NCI-H2081 (cell line): ENCODE data around the gene MPPED1.
A peak's percentile ranks its signal among the peaks of the same experiment; 100 is the strongest.

Source experiments
- DNase-seq, 2 experiments: peaks; one replicate each; lab custom pipeline; 2025; lab: John Stamatoyannopoulos, UW

MPPED1 gene

DNA sequence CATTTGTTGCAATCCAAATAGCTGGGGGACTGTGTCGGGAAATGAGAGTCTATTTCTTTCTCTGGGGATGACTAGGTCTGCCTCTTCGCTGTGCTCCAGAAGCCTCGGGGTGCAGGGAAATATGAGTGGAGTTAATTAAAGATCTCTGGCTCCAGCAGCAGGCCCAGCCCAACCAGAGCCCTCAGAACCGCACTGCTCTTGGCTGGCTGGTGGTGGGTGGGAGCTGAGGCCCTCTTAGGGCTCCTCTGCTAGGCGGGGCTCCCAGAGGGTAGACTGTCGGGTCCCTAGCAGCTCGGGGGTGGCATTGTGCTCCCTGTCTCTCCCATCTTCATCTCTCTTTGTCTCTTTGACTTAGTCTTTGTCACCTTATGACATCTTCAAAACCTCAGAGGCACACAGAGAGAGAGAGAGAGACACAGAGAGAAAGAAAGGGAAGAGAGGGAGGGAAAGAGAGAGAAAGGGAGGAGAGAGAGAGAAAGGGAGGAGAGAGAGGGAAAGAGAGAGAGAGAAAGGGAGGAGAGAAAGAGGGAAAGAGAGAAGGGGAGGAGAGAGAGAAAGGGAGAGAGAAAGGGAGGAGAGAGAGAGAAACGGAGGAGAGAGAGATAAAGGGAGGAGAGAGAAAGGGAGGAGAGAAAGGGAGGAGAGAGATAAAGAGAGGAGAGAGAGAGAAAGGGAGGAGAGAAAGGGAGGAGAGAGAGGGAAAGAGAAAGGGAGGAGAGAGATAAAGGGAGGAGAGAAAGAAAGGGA, 20.2 kb downstream of the MPPED1 start:
- DNase-seq = no peak

DNA sequence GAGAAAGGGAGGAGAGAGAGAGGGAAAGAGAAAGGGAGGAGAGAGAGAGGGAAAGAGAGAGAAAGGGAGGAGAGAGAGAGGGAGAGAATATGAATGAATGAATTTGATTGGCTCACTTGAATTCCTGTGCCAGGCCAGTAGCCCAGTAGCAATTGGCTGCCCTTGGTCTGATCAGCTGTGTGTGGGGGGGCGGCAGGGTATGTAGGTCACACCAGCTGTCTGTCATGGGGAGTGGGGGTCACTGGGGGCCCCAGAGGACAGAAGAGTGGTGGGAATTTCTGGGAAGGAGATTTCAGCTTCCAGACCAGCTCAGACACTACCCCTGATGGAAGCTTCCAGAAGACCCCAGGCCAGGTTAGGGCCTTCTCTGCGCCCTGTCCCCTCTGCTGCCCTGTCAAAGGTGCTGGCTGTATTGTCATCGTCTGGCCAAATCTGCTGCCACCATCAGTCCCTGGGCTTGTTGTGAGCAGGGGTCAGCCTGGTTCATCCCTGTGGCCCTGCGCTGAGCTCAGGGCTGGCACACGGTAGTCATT, 21.1 kb downstream of the MPPED1 start:
- DNase-seq = no peak

DNA sequence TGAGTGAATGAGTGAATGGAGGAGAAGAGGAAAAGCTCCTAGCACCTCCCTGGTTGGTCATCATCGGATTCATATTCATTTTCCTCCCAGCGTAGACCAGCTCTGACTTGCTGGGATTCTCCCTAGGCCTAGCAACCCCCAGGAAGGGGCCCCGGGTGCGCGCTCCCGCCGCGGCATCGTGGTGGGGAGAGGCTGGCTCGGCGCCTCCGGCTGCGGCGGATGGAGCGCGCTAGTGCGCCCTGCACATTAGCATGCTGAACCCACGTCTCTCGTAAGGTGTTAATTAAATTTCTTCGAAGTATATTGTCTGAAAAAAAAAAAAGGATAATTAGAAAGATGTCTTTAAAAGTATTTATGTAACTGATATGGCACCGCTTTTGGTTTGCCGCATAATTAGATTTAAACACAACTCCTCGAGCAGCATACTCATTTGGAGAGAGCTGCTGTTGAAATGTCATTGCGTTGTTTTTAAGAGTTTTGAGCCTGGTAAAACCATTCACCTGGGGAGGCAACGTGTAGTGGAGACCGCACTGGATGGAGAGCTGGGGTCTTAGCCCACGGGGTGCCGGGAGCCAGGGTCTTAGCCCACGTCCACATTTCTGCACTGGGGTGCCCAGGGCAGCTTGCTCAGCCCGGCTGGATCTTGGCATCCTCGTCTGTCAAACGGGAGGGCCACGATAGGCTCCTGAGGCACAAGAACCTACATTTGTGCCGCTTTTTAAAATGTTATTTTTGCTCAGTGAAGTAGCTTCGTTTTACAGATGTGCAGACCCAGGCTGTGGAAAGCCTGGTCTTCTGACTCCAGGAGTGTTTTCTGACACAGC, 21.8 kb downstream of the MPPED1 start:
- no peak for DNase-seq

DNA sequence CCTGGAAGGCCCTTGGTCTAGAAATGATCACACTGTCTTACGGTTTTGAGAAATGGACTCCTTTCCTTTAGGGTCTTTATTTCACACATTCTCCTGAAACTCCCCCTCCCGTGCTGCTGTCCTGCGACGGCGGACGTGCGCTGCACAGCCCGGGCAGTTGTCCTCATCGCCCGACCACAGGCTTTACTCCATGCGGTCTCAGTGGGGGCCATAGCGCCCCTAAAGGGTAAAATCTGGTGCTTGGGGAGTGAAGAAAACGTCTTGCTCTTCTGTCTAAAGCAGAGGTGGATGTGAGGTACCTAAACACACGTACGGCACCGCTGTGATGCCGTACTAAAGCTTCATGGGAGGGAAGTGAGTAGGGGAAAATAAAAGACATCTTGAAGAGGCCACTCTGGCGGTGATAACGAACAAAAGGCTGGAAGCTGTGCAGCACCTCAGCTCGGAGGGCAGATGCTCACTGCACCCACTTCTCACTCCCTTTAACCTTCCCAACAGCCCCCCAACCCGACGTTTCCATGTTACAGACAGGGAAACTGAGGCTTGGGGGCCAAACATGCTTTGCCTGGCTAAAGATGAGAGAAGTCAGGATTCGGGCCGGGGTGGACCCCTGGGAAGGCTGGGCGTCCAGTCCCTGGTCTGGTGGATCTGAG, 22.6 kb downstream of the MPPED1 start:
- no peak for DNase-seq

DNA sequence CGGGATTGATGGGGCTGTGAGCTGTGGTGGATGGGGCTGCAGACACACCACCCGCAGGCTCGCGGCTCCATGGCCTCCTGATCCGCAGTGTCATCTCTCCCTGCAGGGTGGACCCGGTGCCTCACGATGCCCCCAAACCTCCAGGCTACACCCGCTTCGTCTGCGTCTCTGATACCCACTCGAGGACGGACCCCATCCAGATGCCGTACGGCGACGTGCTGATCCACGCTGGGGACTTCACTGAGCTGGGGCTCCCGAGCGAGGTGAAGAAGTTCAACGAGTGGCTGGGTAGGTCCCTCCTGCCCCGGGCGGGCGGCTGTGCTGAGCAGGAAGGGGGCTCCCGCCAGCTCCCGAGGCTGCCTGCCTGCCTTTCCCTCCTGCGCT, 23.1 kb downstream of the MPPED1 start:
- no peak for DNase-seq

DNA sequence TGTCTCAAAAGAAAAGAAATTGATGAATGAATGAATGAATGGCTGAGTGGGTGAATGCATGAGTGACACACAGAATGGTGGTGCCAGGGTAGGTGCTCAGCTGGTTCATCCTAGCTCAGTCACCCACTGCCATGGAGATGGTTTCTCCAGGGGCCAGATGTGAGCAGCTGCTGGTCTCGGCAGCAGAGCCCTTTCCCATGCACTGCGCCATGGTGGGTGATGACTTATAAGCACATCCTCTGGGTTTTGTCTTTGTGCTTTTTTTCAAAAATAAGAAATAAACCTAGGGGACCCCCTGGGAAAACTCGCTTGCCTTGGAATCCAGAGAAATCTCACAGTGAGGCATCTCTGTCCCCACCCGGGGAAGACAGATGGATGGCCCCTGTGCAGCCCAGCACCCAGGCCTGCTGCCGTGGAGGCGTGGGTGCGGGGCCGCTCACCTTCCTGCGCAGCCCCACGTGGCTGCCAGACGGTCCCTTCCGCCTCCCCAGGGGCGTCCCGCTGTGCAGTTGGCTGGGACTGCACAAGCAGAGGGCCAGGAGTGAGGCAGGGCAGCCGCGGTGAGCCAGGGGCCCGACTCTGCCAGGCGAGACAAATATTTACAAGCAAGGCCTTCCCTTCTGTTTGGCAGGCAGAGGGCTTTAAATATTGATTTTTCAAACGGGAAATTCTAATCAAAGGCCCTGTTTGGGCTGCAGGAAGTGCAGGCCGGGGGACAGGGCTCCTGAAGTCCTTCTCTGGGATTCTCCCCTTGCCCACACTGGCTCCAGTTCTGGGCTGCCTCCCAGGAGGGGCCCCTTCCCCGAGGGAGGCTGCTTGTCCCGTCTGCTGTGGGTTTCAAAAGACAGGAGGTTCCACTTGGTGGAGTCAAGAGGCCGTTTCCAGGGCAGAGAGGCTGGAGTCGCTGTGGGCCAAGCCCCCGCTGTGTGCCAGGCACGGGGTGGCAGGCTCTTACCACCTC, 24.3 kb downstream of the MPPED1 start:
- peak; percentile 74 to 87 for DNase-seq

DNA sequence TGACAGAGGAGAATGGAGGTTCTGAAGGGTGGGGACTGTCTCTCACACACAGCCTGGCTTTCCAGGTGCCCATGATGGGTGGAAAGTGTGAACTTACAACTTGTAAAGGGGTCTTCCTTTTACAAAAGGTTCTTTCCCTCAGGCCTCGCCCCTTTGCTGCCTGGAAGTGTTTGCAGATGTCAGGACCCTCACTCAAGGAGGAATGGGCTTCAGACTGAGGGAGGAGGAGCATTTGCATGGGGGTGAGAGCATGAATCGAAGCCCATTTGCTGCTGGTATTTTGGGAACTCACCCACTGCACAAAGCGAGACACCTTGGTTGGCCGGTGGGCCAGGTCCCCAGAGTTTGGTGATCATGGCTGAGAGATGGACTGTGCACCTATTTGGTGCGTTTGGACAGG, 25.1 kb downstream of the MPPED1 start:
- no peak for DNase-seq

DNA sequence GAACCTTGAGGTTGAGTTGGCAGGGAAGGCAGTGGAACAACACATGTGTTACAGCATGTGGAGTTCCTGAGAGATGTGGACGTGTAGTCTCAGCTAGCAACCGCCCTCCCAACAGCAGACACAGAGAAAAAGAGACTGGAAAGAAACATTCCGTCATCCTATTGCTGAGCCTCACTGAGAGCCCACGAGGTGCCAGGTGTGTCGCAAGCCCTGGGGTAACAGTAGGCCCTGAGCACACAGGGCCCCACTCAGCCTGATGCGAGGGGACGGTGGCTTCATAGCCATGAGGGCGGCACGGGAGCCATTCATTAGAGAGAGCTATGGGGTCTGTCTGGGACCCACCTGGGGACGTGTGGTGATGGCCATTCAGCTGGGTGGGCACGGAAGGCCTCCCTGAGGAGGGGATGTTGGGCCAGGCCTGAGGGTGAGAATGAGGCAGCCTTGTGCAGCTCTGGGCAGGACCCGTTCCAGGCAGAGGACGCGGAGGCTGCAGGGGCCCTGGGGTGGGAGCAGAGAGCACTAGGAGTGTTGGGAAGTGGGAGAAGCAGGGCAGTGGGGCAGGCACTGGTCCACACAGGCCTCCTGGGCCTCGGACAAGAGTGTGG, 26.2 kb downstream of the MPPED1 start:
- no peak for DNase-seq

DNA sequence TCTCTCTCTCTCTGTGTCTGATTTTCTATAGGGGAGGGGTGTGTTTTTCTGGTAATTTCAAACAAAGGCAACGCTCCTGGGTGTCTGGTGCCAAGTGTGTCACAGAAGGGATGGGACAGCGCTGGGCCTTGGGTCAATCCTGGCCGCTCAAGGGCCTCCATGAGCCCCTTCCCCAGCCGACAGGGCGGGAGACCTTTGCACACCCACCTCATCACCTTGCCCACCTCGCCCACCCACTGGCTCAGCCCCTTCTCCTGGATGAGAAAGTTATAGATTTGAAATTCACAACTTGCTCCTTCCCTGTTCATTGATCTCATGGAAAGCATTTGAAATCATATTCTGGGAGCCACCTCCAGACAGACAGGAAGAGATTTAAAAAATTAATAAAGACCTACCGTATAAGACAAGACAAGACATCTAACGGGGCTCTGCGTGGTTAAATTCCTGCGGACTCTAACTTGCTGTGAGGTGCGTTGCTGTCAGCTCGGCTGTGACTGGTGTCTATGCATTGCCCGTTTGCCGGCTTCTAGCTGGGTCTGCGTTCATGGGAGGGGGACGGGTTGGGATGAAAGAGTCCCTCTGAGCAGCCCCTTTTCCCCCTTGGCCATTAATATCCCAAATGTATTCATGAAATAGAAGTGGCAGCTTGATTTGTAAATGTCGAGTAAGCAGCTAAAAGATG, 27.0 kb downstream of the MPPED1 start:
- no peak for DNase-seq

DNA sequence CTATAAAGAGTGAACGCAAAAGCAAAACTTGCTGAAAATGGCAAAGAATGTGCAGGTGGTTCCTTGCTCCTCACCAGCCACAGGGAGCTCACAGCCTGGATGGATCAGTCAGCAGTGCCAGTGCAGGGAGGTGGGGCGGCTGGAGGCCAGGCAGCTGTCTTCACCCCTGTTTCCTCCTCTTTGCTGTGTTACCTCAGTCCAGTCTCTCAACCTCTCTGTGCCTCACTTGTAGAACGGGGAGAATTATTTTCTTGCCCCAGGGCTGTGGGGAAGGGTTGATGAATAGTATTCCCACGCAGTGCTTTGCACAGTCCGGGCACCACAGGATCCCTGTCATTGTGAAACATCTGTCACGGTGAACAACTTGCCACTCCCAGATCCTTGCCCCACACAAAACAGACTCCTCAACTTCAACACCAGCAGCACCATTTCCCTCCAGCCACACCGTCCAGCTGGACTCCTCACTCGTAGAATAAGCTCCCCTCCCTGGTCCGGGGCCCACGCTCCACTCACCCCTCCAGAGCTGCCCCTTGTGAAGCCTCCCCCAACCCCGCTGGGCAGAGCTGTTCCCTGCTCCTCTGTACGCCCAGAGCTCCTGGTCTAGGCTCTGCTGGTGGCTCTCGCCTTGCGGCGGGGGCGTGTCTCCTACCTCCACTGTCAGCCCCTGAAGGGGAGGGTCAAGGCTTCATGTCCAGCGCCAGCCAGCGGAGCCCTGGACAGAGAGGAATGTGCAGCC, 27.7 kb downstream of the MPPED1 start:
- no peak for DNase-seq

DNA sequence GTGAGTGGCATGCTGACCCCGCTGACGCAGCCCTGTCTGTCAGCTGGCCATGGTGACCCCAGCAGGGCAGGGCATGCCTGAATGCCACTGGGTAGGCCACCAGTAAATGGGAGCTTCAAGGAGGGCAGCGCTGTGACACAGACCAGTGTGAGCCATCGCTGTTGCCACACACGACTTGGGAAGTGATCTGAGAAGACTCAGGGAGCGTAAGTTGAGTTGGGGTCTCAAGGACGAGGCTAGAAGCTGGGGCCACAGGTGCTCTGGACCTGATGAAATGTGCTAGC, 28.2 kb downstream of the MPPED1 start:
- DNase-seq = no peak

DNA sequence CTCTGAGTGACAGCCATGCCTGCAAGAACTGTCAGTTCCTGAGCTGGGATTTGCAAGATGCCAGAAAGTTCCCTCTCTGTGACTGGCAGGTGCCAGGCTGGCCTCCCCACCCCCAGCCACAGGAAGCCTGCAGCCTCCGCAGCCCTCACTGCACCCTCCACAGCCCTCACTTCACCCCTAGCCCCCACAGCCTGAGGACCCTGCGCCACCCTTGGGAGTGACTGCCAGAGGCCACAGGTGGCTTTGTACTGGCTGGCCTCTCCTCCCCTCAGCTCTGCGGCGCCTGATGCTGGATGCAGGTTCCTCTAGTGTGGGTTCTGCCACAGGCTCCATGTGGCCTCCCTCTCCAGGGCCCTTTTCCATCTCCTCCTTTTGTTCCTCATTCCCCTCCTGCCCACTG, 28.7 kb downstream of the MPPED1 start:
- no peak for DNase-seq

DNA sequence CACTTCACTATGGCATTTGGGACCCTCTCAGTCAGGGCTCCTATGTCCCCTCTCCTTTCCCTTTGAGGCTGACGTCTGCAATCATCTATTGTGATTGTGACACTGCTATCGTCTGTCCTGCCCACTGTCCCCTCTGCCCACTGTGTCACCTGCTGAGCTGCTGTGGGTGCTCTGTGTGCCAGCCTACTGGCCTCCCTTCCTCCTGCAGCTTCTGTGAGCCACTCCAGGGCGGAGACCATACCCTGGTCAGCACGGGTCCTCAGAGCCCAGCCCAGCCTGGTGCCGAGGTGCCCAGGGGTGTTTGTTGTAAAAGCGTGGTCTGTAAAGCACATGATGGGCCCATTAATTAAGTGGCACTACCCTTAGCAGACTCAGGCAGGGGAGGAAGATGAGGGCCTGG, 29.4 kb downstream of the MPPED1 start:
- DNase-seq = no peak

DNA sequence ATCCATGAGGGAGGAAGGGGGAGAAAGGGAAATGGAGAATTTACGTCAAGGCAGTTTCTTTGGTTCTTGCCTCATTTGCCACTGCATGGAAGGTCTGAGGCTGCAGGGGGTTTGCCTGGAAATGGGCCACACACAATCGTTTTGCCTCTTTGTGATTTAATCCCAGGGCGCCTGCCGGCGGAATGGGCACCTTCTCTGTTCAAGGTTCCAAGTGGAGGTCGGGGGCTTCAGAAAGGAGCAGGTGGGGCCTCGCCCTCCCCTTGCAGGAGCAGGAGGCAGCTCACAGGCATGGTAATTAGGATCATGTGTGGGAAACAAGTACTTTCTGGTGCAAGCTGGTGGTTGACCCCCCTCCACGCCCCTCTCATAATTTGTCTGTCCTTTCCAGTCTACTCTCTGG, 29.9 kb downstream of the MPPED1 start:
- DNase-seq = peak in 1 of 2 experiments; percentile 13

DNA sequence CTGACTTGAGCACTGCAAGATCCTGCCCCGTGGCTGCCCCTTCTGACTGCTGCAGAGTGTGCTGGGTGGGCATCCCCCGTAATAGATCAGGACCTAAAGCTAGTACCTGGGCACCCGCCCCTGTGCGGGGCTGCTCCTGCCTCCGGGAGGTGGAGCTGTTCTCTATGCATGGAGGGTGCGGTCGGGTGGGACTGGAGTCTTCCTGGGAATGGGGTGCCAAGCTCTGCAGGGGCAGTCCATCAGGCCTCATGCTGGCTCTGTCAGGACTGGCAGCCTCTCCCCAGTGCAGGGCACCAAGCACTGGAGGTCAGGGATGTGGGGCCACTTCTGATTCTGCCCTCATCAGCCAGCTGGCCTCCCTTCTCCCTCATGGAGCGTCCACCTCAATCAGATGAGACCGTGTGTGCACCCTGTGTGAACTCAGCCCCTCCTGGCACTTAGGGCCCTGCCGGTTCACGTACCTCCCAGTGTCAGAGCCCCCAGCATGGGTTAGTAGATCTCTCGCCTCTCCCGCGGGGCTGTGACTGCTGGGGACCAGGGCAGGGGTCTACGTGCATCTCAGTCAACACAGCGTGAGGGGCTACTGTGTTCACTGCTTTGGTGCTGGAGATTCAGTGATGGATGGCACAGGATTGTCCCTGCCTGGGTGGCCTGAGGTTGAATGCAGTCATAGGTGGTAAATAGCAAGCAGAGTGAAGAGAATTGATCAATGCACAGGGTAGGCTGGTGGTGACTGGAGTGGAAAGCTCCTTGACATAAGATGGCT, 30.8 kb downstream of the MPPED1 start:
- no peak for DNase-seq

DNA sequence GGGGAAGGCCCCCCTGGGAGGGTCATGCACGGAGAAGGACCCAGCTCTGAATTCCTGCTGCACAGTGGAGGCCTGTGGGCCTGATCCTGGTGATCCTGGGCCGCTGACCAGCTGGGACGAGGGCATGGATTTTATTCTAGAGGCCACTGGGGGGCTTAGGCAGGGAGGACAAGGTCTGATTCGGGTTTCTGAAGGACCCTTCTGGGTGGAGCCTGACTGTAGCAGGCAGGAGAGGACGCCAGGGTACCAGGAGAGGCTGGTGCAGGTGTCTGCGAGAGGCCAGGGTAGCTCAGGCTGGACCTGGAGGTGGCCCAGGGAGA, 31.3 kb downstream of the MPPED1 start:
- DNase-seq = no peak

DNA sequence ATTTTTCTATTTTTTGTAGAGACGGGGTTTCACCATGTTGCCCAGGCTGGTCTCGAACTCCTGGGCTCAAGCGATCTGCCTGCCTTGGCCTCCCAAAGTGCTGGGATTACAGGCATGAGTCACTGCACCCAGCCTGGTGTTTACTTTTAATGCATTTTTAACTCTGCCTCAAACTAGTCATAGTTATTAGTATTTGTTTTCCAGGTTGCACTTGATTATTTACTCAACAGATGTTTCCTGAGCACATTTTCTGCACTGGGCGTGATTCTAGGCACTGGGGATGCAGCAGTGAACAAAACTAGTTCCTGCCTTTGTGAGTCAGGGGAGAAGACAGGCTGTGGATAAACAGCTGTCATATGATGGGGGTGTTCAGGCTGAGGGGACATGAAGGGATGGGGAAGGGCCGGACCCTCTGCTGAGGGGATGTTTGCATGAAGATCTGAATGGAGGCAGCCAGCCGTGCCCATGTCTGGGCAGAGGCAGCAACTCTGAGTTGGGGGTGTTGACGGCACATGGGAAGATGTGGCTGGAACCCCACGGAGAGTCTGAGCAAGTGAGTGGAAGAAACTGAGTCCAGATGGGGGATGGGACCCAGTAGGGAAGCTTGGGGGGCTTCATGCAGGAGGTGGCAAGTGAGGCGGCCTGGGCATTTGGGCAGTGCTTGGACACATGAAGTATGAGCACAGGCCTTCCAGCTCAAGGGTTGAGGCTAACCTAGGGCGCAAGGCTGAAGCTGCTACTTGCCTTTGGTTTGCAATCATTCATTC, 34.4 kb downstream of the MPPED1 start:
- peak in 1 of 2 experiments; percentile 24 for DNase-seq

DNA sequence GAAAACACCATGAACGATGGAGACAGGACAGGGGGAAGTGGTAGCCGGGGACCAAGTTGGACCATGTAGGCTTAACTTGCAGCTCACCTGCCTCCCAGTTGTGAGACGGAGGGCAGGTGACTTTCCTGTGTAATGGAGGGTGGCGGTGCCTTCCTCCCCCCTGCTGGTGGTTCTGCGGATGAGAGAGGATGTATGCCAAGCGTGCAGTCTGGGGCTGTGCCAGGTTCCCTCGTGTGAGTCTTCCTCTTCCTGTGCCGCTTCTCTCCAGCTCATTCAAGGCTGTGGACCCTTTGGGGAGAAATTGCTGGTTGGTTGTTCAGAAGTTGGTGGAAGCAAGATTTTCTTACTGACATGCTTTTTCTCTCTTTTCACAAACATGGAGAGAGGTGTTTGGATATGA, 35.1 kb downstream of the MPPED1 start:
- DNase-seq = peak; percentile 85 to 92

DNA sequence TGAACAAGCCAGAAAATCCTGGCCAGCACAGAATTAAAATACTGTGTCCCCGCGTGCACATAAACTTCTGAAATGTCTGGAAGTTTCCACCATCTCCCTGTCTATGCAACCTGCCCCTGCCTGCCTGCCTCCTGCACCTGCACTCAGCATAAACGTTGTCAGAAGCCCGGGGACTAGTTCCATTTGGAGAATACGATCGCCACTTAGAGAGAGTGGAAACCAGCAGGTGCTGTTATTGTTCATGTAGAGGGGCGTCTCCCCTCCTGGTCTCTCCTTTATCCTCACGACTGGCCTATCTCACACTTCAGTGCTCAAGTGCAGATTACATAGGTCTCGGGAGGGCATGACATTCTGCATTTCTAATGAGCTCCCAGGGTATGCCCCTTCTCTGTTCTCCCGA, 35.6 kb downstream of the MPPED1 start:
- peak; percentile 72 to 93 for DNase-seq
